Measurements from ENCODE around the gene UPF1.
A peak's percentile ranks its signal among the peaks of the same experiment; 100 is the strongest.

Gene UPF1

GRCh38 chr19:18788529-18789421 is 43.0 kb upstream of the UPF1 start:
- no peak for TF ChIP-seq CTCF (IDR thresholded peaks at IDR 0.05; ENCODE audit: extremely low read depth, insufficient read depth, missing control alignments)
- DNase-seq (ENCODE audit: low spot score) = no peak
- in situ Hi-C loops (cut with MboI; ENCODE audit: low pct_unique_long_range_greater_than_20kb, low sequenced_read_pairs, unreplicated experiment) = no loop called here

GRCh38 chr19:18789422-18789869 is 42.3 kb upstream of the UPF1 start:
- in situ Hi-C loops (cut with MboI; ENCODE audit: low pct_unique_long_range_greater_than_20kb, low sequenced_read_pairs, unreplicated experiment) = no loop called here
- no peak for TF ChIP-seq CTCF (IDR thresholded peaks at IDR 0.05; ENCODE audit: extremely low read depth, insufficient read depth, missing control alignments)
- no peak for DNase-seq (ENCODE audit: low spot score)

GRCh38 chr19:18789883-18790565 is 41.7 kb upstream of the UPF1 start:
- in situ Hi-C loops (cut with MboI; ENCODE audit: low pct_unique_long_range_greater_than_20kb, low sequenced_read_pairs, unreplicated experiment) = no loop called here
- TF ChIP-seq CTCF (IDR thresholded peaks at IDR 0.05; ENCODE audit: extremely low read depth, insufficient read depth, missing control alignments) = no peak
- DNase-seq (ENCODE audit: low spot score) = peak; percentile 78

GRCh38 chr19:18790566-18791314 is 41.0 kb upstream of the UPF1 start, which contains the start of gene COMP:
Gene COMP (minus strand): TSS chr19:18791305. CDS start chr19:18791269, 36 bp downstream.
- in situ Hi-C loops (cut with MboI; ENCODE audit: low pct_unique_long_range_greater_than_20kb, low sequenced_read_pairs, unreplicated experiment) = no loop called here
- no peak for DNase-seq (ENCODE audit: low spot score)
- no peak for TF ChIP-seq CTCF (IDR thresholded peaks at IDR 0.05; ENCODE audit: extremely low read depth, insufficient read depth, missing control alignments)

- no peak for DNase-seq (ENCODE audit: low spot score)
- in situ Hi-C loops (cut with MboI; ENCODE audit: low pct_unique_long_range_greater_than_20kb, low sequenced_read_pairs, unreplicated experiment) = no loop called here
- no peak for TF ChIP-seq CTCF (IDR thresholded peaks at IDR 0.05; ENCODE audit: extremely low read depth, insufficient read depth, missing control alignments)
Observed at GRCh38 chr19:18791315-18791678, 40.5 kb upstream of the UPF1 start.

- TF ChIP-seq CTCF (IDR thresholded peaks at IDR 0.05; ENCODE audit: extremely low read depth, insufficient read depth, missing control alignments) = no peak
- in situ Hi-C loops (cut with MboI; ENCODE audit: low pct_unique_long_range_greater_than_20kb, low sequenced_read_pairs, unreplicated experiment) = no loop called here
- no peak for DNase-seq (ENCODE audit: low spot score)
Observed at GRCh38 chr19:18792661-18793060, 39.1 kb upstream of the UPF1 start.

Measured in GM13977 (cell line).